HL-60 (cell line): Measurements from ENCODE around the gene DNM3.

Source experiments
- CTCF ChIP-seq: IDR thresholded peaks from one replicate; pipeline ENCODE4 v1.5.1; 2011; ENCODE audit warnings: low read length, control low read depth, inconsistent platforms; ENCODE audit not compliant: insufficient read depth
- GABPA ChIP-seq: IDR thresholded peaks from 2 replicates; pipeline ENCODE4 v1.6.1; 2012; ENCODE audit warnings: low read depth
- POLR2AphosphoS5 ChIP-seq: IDR thresholded peaks from 2 replicates; pipeline ENCODE4 v1.6.1; 2012; ENCODE audit warnings: low read depth
- REST ChIP-seq: IDR thresholded peaks from 2 replicates; pipeline ENCODE4 v1.6.1; 2012; ENCODE audit warnings: low read depth; ENCODE audit not compliant: insufficient replicate concordance

- TF ChIP-seq CTCF = no peak
- no peak for TF ChIP-seq GABPA
- TF ChIP-seq POLR2AphosphoS5 = no peak
- TF ChIP-seq REST = no peak
These were observed 540.6 kb downstream of the DNM3 start for GRCh38 chr1:172381946-172382345.
